ENCODE results near the gene EXOSC5.
"Not testable (repeated sequence)": the region's sequence is repeated elsewhere in the genome, so short reads cannot be mapped to it uniquely, and the experiment has no call there.

The EXOSC5 gene

DNA sequence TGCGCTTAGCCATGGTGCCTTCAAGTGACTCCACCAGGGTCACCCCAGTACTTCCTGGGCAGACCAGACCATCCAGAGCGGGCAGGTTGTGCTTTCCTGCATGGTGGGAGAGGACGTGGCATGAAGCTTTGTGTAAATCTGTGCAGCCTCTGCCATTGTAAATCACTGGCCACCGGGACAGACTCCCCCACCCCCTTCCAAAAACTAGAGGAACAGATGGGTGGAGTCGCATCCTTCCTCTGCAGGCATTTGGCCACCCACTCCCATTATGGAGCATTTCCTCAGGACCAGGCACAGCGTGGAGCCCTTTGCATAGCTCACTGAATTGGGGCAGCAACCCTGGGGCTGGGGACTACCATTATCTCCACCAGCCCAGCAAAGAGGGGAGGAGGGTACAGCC is 8.6 kb upstream of the EXOSC5 start:
- DNase-seq (ENCODE audit: low read depth in 2 of 2), result no peak

DNA sequence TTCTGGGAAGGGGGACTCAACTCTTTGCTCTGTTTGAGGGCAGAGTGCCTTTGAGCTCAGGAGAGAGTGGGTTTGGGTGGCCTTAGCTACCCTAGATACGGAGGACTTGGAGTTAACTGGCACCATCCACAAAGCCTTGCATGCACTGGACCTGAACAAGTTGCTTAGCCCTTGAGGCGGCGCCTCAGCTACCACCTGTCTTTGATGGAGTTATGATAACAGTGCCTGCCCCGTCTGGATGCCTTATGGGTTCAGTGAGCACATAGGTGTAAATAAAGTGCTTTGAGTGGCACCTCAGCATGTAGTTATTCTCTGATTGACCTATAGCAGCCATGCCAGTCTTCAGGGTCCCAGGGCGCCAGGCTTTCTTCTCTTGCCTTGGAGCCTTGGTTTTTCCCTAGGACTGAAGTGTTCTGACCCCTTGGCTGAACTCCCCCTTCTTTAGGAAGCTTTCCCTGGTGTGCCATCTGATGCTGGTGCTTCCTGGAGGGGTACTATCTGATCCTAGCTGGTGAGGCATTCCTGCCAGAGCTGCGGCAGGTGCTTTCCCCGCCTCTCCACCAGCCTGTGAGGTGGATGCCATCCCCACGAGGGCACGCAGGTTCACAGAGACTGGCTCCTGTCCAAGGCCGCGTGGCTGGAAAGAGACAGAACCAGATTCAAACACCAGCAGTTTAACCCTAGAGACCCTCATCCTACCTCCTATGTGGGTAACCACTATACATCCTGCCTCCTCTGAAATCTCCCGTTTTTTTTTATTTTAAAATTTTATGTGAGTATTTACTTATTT is 6.2 kb upstream of the EXOSC5 start:
- no peak for DNase-seq (ENCODE audit: low read depth in 2 of 2)

DNA sequence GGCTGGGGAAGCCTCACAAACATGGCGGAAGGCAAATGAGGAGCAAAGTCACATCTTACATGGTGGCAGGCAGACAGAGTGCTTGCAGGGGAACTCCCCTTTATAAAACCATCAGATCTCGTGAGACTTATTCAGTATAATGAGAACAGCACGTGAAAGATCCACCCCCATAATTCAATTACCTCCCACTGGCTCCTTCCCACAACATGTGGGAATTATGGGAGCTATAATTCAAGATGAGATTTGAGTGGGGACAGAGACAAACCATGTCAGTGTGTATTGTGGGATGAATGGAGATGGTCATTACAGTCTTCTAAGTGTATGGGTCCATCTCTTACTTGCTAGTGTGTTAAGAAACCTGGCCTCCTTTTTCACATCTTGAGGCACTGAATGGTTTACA is 4.9 kb upstream of the EXOSC5 start:
- DNase-seq (ENCODE audit: low read depth in 2 of 2), result no peak

DNA sequence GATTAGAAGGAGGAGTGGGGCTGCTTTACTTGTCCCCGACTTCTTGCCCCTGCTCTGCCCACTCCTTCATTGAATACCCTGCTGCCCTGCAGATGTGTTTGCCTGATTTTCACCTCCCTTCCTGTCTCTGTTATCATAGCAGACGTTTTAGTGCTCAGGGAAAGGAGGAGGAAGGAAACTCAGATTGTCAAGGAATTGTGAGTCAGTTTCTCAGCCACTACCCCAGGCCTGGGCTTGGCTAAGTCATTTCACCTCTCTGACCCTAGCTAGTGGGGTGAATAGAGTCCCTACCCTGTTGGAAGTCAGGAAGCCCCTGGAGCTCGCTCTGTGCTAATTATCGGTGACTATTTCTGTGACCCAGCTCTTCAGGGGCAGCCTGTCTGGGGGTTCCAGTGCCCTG is 4.3 kb upstream of the EXOSC5 start:
- no peak for DNase-seq (ENCODE audit: low read depth in 2 of 2)

DNA sequence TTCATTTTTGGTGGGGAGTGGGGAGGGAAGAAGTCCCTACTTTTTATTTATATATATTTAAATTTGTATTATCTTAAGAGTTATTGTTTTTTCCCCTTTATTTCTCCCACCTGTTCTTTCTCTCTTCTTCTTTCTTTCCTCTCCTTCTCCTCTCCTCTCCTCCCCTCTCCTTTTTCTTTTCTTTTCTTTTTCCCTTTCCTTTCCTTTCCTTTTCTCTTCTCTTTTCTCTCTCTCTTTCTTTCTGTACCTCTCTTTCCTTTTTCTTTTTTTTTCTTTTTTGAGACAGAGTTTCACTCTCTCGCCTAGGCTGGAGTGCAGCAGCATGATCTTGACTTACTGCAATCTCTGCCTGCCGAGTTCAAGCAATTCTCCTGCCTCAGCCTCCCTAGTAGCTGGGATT is 2.4 kb upstream of the EXOSC5 start:
- no peak for DNase-seq (ENCODE audit: low read depth in 2 of 2)

DNA sequence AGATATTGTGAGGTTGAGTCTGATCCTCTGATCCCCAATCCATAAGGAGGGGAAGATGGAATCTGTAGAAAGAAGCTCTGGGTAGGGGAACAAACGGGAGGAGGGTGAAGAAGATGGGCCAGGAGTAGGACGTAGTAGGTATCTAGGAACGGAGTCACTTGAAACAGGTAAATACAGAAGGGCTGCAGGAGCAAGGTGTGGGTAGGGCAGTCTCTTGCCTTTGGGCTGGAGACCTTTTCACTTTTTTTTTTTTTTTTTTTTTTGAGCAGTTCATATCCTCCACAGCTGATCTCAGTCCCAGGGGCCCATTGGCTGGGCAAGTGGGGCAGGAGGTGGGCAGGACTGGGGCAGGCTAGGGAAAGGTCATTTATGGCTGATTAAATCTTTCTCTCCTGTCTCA is 1.9 kb upstream of the EXOSC5 start:
- DNase-seq (ENCODE audit: low read depth in 2 of 2), result no peak

DNA sequence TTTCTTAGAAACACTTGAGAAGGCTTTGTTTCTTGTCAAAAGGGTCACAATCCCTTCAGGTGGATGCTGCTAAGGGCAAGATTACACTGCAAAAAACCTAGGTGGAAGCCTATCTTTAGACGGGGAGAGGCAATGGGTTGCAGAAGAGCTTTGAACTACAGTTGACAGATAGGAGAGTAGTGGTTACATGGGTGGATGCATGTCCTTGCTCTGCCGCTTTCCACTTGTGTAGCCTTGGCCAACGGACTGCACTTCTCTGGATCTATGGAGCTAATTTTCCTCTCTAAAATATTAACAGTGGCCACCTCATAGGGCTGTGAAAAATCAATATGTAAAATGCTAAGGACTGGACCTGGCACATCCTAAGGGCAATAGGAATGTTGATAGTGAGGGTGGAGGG is 1.4 kb upstream of the EXOSC5 start:
- no peak for DNase-seq (ENCODE audit: low read depth in 2 of 2)

DNA sequence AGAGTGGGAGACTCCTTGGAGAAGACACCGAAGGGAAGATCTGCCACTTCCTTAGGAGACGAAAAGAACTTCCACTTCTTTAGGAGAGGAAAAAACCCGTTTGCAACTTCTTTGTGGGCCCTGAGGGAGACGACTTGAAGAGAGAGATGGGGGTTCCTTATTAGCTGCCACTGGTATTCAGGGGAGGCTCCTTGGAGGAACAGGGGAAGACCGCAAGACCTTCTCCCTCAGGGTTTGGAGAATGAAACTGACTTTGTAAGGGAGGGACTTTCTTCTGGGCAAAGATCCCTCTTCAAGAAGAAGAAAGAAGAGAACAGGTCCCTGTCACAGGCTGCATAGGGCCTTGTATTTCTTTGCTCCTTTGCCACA is 875 bp upstream of the EXOSC5 start:
- DNase-seq (ENCODE audit: low read depth in 2 of 2), result no peak

DNA sequence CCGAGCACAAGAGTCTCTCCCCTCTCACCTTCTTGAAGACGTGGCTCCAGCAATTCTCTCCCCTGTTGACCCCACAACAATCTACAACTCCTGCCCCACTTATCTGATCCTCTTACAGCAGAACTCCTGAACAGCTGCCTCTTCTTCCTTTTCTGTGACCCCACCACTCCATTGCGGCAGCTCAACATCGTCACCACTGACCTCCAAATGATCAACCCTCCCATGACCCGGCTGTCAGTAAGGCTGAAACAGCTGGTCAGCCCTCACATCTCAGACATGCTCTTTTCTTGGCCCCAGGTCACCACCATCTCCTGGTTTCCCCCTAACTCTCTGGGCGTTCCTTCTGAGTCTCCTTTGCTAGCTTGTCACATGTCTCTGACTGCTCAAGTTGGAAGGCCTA is 1.8 kb downstream of the EXOSC5 start:
- DNase-seq (ENCODE audit: low read depth in 2 of 2), result no peak

DNA sequence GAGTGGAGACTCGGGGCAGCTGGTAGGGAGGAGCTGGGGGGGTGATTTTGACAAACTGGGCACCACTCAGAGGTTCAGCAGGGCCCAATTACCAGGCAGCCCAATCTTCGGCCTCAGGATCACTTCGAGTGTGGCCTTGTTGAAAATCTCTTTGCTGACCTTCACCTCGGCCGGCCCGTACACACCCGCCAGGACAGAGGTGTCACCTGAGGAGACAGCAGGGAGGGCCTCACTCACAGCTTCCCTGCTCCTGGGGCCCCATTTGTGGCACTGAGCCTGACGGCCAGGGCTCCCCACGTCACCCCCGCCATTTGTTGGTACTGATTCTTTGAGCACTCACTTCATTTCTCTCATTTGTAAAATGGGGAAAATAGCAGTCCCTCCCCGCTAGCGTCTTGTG is 4.4 kb downstream of the EXOSC5 start:
- DNase-seq (ENCODE audit: low read depth in 2 of 2), result no peak

DNA sequence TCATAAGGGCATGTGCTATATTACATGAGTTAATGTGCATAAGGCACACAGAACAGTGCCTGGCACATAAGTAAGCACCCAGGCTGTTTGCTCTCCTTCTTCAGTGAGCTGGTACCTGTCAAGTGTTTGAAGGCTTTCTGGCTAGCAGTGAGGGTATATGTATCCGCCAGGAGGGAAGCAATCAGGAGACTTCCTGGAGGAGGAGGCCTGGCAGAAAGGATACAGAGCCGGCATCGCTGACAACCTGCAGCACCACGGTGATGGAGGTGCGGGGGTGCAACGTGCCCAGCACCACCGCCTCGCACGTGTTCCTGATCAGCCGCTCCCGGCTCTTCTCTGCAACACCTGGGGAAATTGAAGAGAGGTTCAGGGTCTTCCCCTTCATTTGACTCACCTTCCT is 5.5 kb downstream of the EXOSC5 start:
- no peak for DNase-seq (ENCODE audit: low read depth in 2 of 2)

DNA sequence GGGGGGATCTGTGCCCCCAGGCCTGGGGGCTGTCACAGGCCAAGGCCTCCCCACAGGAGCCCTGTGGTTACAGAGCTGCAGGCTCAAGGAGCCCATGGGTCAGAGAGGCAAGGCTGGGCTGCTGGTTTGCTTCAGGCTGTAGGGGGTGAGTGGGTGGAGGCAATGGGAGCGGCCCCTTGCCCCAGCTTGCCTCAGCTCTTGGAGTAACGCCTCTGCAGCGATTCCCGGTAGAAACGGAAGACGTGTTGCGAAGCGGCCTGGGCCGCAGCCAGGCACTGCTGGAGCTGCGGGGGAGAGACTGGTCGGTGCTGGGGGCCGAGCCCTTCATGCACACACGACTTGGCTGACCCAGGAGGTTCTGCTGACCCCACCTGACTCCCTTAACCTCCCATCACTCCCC is 10.7 kb downstream of the EXOSC5 start:
- no peak for DNase-seq (ENCODE audit: low read depth in 2 of 2)

DNA sequence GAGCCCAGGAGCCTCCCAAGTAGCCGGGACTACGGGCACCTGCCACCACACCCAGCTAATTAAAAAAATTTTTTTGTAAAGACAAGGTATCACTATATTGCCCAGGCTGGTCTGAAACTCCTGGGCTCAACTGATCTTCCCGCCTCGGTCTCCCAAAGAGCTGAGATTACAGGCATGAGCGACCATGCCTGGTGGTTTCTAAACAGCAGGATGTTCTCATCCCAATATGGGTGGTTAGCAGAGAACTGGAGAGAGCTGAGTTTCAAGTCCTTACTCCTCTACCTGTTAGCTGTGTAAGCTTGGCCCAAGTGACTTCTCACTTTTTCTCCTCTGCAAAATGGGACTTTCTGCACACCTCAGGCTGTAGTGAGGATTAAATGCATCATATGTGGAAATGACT is 12.8 kb downstream of the EXOSC5 start:
- DNase-seq (ENCODE audit: low read depth in 2 of 2), result no peak

DNA sequence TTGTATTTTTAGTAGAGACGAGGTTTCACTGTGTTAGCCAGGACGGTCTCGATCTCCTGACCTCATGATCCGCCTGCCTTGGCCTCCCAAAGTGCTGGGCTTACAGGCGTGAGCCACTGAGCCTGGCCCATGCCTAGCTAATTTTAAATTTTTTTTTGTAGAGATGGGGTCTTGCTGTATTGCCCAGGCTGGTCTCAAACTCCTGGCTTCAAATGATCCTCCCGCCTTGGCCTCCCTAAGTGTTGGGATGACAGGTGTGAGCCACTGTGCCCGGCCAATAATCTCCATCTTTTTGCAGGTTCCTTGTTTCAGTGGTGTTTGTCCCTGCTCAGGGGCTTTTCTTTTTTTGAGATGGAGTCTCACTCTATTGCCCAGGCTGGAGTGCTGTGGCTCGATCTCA is 15.6 kb downstream of the EXOSC5 start:
- DNase-seq (ENCODE audit: low read depth in 2 of 2), result not testable (repeated sequence)

DNA sequence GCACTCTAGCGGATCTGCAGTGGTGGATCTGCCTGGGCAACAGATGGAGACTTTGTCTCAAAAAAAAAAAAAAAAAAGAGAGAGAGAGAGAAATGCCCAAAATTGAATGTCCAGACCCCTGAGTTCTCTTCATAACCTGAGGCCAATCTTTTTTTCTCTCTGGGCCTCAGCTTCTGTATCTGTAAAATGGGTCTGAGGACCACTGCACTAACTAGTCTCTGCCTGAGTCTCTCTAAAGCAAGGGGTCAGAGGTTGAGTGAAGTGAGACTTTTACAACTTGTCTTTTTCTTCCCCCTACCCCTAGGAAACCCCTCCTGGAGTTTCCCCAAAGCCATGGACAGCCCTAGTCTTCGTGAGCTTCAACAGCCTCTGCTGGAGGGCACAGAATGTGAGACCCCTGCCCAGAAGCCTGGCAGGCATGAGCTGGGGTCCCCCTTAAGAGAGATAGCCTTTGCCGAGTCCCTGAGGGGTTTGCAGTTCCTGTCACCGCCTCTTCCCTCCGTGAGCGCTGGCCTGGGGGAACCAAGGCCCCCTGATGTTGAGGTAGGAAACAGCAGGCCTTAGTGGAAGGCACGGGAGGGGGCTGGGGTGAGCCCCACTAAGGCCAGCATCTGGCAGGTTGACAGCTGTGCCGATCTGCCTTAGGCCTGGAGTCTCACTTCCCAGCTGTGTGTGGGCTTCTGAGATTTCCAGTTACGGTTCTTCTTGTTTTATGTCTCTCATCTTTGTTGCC is 19.0 kb downstream of the EXOSC5 start:
- DNase-seq (ENCODE audit: low read depth in 2 of 2), result no peak

DNA sequence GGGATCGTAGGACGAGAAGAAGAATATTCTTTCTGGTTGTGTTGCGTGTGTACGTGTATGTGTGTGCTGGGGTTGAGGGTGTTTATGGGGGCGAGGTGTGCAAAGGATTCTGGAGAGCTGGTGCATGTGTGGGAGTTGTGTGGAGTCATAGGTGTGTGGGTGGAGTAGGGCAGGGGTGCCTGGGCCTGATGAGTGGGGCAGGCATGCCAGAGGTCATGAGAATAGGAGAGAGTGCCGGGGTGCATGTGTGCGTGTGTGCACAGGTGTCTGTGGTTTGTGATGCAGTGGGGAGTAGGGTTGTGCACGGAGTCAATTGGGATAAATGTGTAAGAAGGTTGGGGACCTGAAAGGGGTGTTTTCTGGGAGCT is 20.2 kb downstream of the EXOSC5 start:
- no peak for DNase-seq (ENCODE audit: low read depth in 2 of 2)

DNA sequence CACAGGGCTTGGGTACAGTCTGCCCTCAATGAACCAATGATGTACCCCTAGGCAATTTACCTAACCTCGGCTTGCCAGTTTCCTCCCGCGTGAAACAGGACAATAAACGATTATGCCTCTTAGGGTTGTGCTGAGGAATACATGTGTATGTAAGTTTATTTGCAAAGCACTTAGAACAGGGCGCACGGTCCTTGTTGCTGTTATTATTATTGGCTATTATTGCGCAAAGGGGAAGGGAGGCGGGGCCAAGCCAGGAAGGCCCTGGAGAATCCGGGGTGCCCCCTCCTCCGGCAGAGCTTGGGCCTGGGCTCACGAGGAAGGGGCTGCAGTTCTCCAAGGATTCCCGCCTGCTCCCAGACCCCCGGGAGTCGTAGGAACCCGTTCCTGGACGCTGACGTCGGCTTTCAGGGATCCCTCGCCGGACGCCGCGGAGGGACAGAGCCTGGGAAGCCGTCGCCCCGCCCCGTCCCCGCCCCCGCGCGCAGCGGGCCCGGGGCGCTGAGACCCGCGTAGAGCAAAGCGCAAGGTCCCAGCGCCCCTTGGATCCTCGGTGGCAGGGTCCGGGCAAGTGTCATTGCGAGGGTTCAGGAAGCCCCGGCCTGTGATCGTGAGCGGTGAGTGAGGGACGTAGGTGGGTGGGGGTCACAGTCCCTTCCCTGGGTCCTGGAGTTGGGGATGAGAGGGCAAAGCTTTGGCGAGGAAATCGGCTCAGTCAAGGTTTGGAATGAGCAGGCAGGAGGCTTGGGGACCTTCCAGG is 20.7 kb downstream of the EXOSC5 start, which contains the start of gene TMEM91:
TSS of gene TMEM91 (plus strand) at position 293 of the 757 bp plus-strand sequence. CDS start 1,777 bp downstream, outside the sequence.
- DNase-seq (ENCODE audit: low read depth in 2 of 2), result no peak

DNA sequence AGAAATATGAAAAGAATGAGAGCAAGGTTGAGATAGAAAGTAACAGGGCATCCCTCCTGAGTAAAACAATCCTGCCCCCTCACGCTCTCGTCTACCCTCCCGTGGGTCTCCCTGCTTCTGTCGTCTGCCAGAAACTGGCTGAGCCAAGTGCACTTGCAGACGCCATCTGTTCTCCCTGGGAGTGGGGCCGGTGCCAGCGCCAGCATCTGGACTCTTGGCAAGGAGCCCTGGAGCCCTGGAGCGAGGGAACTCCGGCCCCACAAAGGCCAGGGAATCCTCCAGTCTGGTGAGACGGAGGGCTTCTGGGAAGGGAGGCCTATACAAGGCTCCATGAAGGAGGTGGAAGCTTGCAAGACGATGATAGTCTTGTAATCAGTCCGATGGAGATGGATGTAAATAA is 23.2 kb downstream of the EXOSC5 start:
- no peak for DNase-seq (ENCODE audit: low read depth in 2 of 2)

DNA sequence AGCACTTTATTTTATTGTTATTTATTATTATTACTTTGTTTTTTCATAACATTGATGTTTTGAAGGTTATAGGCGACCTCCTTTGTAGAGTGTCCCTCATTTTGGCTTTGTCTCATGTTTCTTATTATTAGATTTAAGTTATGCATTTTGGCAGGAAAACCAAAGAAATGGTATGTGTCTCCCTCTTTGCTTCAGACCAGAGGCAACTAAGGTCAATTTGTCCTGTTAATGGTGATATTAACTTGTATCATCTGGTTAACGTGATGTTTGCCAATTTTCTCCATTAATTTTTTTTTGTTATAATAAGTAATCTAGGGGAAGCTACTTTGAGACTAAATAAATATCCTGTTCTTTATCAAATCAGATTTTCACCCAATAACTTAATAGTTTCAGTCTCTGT is 24.7 kb downstream of the EXOSC5 start:
- DNase-seq (ENCODE audit: low read depth in 2 of 2), result no peak

DNA sequence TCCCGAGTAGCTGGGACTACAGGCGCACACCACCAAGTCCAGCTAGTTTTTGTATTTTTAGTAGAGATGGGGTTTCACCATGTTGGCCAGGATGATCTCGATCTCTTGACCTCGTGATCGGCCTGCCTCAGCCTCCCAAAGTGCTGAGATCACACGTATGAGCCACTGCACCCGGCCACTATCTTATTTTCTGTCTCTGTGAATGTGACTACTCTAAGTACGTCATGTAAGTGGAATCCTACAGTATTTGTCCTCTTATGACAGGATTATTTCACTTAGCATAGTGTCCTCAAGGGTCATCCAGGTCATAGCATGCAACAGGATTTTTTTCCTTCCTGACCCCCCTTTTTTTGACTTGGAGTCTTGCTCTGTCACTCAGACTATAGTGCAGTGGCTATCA is 25.6 kb downstream of the EXOSC5 start:
- no peak for DNase-seq (ENCODE audit: low read depth in 2 of 2)

DNA sequence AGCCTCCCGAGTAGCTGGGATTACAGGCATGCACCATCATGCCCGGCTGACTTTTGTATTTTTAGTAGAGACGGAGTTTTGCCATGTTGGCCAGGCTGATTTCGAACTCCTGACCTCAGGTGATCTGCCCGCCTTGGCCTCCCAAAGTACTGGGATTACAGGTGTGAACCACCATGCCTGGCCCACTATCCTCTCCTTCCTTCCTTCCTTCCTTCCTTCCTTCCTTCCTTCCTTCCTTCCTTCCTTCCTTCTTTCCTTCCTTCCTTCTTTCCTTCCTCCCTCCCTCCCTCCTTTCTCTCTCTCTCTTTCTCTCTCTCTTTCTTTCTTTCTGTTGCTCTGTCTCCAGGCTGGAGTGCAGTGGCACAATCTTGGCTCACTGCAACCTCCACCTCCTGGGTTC is 26.0 kb downstream of the EXOSC5 start:
- not testable (repeated sequence) for DNase-seq (ENCODE audit: low read depth in 2 of 2)

DNA sequence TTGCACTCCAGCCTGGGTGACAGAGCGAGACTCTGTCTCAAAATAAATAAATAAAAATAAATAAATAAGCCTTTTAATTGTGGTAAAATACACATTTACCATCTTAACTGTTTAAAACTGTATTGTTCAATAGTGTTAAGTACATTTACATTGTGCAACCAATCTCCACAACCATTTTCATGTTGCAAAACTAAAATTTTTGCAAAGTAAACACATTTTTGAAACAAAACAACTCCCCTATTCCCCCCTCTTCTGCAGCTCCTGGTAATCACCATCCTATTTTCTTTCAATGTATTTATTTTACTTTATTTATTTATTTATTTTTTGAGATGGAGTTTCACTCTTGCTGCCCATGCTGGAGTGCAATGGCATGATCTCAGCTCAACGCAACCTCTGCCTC is 27.4 kb downstream of the EXOSC5 start:
- no peak for DNase-seq (ENCODE audit: low read depth in 2 of 2)

DNA sequence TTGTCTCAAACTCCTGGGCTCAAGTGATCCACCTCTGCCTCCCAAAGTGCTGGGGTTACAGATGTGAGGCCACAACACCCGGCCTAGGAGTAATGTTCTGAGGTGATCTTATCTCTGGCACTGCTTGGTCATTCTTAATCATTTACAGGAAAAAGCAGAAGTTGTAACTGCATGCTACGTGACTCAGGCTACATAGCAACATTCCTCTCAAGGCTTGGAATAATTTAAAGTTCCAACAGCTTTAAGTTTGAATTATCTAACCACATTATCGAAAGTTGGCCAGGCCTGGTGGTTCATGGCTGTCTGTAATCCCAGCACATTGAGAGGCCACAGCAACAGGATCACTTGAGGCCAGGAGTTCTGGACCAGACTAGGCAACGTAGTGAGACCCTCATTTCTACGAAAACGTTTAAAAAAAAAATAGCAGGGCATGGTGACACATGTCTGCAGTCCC is 29.3 kb downstream of the EXOSC5 start:
- no peak for DNase-seq (ENCODE audit: low read depth in 2 of 2)
